ENCODE results near the gene ERC1. TPM values are rescaled to one million over a fixed set of nuclear protein-coding genes. Genes with fewer than 3 reads are reported as not detected.
"Not testable (repeated sequence)": the region's sequence is repeated elsewhere in the genome, so short reads cannot be mapped to it uniquely, and the experiment has no call there.

The ERC1 gene
- total RNA-seq, 1 donor from 2014 or later, result 42.6 TPM

DNA sequence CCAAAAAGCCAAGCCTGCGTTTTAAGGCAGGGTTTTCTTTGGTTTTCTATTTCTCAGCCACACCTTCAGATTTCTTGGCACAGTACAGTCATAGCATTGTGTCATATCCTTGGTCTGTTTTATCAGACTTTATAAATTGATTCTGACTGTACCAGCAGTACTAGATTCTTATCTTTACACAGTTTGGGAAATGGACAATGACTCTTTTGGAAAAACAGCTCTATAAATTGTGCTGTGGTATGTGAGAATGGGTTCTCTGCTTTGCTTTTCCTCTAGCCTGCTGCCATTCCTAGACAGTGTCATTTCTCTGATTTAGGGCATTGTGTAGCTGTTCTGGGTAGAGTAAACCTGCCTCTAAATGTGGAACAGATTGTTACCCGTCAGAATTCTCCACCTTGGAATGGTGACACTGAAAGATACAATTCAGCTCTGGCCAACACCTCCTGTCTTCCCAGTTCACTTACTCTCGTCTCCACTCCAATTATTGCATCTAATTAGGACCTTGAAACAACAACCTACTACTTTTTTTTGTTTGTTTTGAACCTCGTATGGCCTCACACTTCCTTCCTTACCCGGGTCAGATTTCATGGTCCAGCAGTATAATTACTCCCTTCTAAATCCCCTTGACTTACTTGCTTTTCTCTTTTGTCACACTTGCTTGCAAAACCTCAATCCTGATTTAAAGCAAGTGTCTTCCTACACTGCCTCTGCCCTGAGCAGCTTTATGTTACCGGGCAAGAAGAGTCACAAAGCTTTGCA is 226.3 kb downstream of the ERC1 start:
- Mint-ChIP-seq H3K4me1 (ENCODE audit: low read depth) (peaks cover 8% of the 10 kb centered on the region), H3K36me3 (ENCODE audit: low read depth) (no peaks in the 10 kb centered on the region), H3K9me3 (no peaks in the 10 kb centered on the region), H3K4me3 (ENCODE audit: low read depth) (no peak overlapping the region), H3K27me3 (ENCODE audit: low read depth) (no peaks in the 10 kb centered on the region), H3K27ac (no peak overlapping the region)
- DNase-seq (ENCODE audit: low spot score), result no peak
- intact Hi-C loops (cut with micrococcal nuclease), result no loop called here

DNA sequence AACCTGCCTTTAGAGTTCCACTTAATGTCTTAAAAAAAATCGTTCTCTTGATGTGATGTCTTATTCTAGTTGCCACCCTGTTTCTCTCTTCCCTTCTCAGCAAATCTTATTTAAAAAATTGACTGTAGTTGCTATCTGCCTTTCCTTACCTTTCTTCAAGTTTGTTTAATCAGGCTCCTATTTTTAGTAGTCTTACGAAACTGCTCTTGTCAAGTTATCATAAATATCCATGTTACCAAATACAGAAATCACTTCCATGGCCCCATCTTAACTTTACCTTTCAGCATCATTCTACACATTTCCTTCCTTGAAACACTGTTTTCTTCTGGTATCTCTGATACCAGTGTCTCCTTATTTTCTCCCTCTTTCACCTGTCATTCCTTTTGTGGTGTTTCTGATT is 227.3 kb downstream of the ERC1 start:
- H3K27ac Mint-ChIP-seq, result no peak overlapping the region
- H3K36me3 Mint-ChIP-seq (ENCODE audit: low read depth), result no peaks in the 10 kb centered on the region
- no peak for DNase-seq (ENCODE audit: low spot score)
- no peaks in the 10 kb centered on the region for H3K27me3 Mint-ChIP-seq (ENCODE audit: low read depth)
- no peaks in the 10 kb centered on the region for H3K9me3 Mint-ChIP-seq
- H3K4me3 Mint-ChIP-seq (ENCODE audit: low read depth), result no peak overlapping the region
- intact Hi-C loops (cut with micrococcal nuclease), result no loop called here
- H3K4me1 Mint-ChIP-seq (ENCODE audit: low read depth), result peaks cover 4% of the 10 kb centered on the region

DNA sequence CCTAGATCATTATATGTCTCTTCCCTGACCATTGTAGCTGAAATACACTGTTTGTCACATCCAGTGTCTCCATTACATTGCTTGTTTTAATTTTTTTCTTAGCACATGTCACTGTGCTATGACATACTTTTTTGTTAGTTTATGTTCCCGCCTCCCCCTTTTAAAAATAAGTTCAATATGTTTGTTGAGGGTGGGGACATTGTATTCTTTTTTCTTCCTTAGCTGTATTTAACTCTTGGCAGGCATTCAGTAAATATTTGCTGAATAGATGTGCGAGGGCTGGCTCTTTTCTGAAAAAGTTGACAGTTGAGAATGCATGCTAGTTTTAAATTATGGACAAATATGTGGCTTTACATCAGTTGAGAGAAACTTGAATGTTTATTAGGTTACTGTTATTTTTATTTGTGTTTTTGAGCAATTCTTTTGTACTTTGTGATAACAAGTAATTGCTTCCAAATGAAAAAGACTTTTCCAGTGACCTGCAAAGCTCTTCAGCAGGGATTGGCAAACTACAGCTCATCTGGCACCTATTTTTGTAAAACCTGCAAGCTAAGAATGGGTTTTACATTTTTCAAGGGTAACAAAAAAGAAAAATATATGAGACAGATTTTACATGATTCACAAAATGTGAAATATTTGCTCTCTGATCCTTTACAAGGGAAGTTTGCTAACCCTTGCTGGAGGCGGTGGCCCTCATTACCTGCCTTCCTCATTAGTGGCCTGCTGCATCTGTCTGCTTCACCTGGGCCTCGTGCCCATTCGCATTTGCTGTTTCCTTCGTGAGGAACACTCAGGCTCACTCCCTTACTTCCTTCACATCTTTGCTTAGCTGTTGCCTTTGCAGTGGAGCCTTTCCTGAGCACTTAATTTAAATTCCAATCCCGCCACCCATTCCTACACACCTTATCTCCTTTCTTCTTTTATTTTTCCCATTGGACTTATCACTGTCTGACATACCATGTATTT is 229.4 kb downstream of the ERC1 start:
- DNase-seq (ENCODE audit: low spot score), result no peak
- intact Hi-C loops (cut with micrococcal nuclease), result no loop called here
- Mint-ChIP-seq H3K27me3 (ENCODE audit: low read depth) (peaks cover 2% of the 10 kb centered on the region), H3K4me3 (ENCODE audit: low read depth) (no peak overlapping the region), H3K36me3 (ENCODE audit: low read depth) (no peaks in the 10 kb centered on the region), H3K9me3 (no peaks in the 10 kb centered on the region), H3K4me1 (ENCODE audit: low read depth) (peaks cover 3% of the 10 kb centered on the region), H3K27ac (no peak overlapping the region)

DNA sequence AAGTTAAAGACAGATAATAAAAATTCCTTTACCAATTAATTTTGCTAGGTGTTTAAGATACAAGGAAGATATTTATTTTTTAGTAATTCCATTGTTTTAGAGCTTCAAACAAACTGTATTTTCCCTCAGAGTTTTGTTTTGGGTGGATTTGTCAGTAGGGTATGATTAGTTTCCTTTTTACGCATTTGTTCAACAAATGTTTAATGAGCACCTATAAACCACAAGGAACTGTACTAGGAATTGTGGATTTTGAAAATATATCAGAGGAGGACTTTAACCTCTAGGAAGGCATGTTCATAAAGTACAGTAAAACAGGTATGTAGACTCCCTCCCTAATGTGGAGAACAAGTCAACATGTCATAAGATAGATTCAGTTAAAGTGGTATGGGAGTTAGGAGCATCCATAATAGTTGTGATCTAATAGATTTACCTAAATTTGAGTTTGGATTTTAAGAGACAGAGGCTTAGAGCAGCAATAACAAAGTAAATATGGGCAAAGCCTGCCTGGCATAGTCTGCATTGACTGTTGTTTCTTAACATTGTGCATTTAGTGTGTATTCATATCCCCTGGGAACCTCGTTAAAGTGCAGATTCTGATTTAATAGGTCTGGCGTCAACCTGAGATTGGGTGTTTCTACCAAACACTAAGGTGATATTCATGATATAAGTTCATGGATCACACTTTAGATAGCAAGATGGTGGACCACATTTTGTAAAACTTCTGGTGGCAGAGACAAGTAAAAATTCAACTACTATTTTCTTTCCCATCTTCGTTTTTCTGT is 232.0 kb downstream of the ERC1 start:
- H3K9me3 Mint-ChIP-seq, result no peaks in the 10 kb centered on the region
- intact Hi-C loops (cut with micrococcal nuclease), result no loop called here
- H3K4me1 Mint-ChIP-seq (ENCODE audit: low read depth), result peaks cover 20% of the 10 kb centered on the region
- no peak overlapping the region for H3K4me3 Mint-ChIP-seq (ENCODE audit: low read depth)
- peaks cover 3% of the 10 kb centered on the region for H3K36me3 Mint-ChIP-seq (ENCODE audit: low read depth)
- H3K27me3 Mint-ChIP-seq (ENCODE audit: low read depth), result peaks cover 2% of the 10 kb centered on the region
- H3K27ac Mint-ChIP-seq, result no peak overlapping the region
- DNase-seq (ENCODE audit: low spot score), result no peak

DNA sequence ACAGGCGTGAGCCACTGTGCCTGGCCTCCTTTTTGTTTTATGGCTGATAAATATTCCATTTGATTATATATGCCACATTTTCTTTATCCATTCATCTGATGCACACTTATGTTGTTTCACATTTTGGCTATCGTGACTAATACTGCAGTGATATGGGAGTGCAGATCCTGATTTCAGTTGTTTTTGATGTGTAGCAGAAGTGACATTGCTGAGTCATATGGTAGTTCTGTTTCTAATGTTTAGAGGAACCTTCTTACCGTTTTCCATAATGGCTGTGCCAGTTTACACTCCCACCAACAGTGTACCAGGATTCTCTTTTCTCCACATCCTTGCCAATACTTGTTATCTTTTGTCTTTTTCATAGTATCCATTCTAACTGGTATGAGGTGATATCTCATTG is 235.9 kb downstream of the ERC1 start:
- Mint-ChIP-seq H3K27me3 (ENCODE audit: low read depth) (peaks cover 2% of the 10 kb centered on the region), H3K4me1 (ENCODE audit: low read depth) (peaks cover 20% of the 10 kb centered on the region), H3K27ac (no peak overlapping the region), H3K36me3 (ENCODE audit: low read depth) (peaks cover 14% of the 10 kb centered on the region), H3K4me3 (ENCODE audit: low read depth) (no peak overlapping the region), H3K9me3 (peaks cover 1% of the 10 kb centered on the region)
- DNase-seq (ENCODE audit: low spot score), result no peak
- intact Hi-C loops (cut with micrococcal nuclease), result loop anchor here (1.0 to 5.0 kb wide), 4 partner anchors 14 to 245 kb away; no protein-coding TSS in a partner anchor

DNA sequence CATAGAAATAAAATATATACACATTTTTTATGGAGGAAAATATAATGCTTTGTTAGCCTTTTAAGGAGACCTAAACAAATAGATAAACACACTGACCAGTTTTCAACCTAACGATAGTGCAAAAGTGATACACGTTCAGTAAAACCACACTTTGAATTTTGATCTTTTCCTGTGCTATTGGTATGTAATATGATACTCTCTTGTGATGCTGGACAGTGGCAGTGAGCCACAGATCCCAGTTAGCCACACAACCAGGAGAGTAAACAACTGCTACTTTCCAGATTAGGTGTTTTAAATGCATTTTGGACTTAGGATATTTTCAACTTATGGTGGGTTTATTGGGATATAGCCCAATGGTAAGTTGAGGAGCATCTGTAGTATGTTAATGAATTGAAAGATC is 243.1 kb downstream of the ERC1 start:
- intact Hi-C loops (cut with micrococcal nuclease), result no loop called here
- no peak for DNase-seq (ENCODE audit: low spot score)
- Mint-ChIP-seq H3K4me1 (ENCODE audit: low read depth) (no peaks in the 10 kb centered on the region), H3K4me3 (ENCODE audit: low read depth) (no peak overlapping the region), H3K27ac (no peak overlapping the region), H3K27me3 (ENCODE audit: low read depth) (no peaks in the 10 kb centered on the region), H3K36me3 (ENCODE audit: low read depth) (peaks cover 25% of the 10 kb centered on the region), H3K9me3 (peaks cover 4% of the 10 kb centered on the region)

DNA sequence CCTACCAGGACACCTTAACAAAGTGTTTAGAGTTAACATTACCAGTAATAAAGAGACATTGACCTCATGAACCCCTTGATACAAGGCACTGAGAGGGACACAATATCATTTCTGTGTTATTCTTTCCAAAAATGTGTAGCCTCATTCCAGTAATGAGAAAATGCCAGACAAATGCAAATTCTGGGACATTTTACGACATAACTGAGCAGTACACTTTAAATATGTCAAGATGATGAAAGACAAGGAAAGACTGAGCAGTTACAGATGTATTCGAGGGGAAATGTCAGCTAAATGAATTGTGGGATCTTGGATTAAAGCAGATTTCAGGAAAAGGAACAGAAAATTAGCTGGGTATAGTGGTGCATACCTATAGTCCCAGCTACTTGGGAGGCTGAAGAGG is 255.6 kb downstream of the ERC1 start:
- H3K27ac Mint-ChIP-seq, result no peak overlapping the region
- no peaks in the 10 kb centered on the region for H3K36me3 Mint-ChIP-seq (ENCODE audit: low read depth)
- no peak overlapping the region for H3K4me3 Mint-ChIP-seq (ENCODE audit: low read depth)
- no peaks in the 10 kb centered on the region for H3K27me3 Mint-ChIP-seq (ENCODE audit: low read depth)
- DNase-seq (ENCODE audit: low spot score), result no peak
- intact Hi-C loops (cut with micrococcal nuclease), result no loop called here
- H3K9me3 Mint-ChIP-seq, result no peaks in the 10 kb centered on the region
- H3K4me1 Mint-ChIP-seq (ENCODE audit: low read depth), result no peaks in the 10 kb centered on the region

DNA sequence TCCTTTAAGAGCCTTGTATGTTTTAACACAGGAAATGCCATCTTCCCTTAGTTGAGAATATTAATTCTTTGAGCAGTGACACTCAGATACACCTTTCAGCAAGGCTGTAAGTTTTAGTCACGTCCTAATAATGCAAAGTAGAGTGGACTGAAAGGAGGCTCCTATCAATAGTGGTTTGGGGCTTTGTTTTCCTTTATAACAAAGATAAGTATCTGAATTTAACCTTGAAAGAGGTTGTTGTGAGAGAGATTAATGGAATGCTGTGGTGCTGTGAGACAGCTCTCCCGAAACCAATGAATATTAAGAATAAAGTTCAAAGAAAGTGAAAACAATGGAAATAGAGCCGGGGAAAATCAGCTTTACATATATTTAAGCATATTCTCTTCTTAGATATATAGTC is 259.6 kb downstream of the ERC1 start:
- DNase-seq (ENCODE audit: low spot score), result no peak
- Mint-ChIP-seq H3K9me3 (no peaks in the 10 kb centered on the region), H3K36me3 (ENCODE audit: low read depth) (no peaks in the 10 kb centered on the region), H3K27ac (no peak overlapping the region), H3K4me3 (ENCODE audit: low read depth) (no peak overlapping the region), H3K27me3 (ENCODE audit: low read depth) (no peaks in the 10 kb centered on the region), H3K4me1 (ENCODE audit: low read depth) (no peaks in the 10 kb centered on the region)
- intact Hi-C loops (cut with micrococcal nuclease), result no loop called here

DNA sequence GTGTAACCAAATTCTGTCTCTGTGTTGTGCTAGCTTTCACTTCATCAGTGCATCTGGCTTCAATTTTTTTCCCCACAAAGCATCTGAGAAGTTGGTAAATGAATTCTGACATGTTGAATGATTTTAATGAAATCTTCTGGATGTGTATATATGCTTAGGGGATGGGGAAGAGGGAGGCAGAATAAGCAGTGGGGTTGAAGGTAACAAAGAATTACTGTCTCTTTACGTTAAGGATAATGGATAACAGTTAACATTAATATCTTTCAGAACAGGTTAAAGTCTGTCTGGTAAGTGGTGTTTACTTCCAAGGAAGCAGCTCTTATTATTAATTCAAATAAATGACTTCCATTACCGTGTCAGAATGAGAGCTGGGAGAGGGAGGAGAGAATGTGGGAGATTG is 261.7 kb downstream of the ERC1 start:
- DNase-seq (ENCODE audit: low spot score), result no peak
- Mint-ChIP-seq H3K27me3 (ENCODE audit: low read depth) (no peaks in the 10 kb centered on the region), H3K4me3 (ENCODE audit: low read depth) (no peak overlapping the region), H3K4me1 (ENCODE audit: low read depth) (no peaks in the 10 kb centered on the region), H3K36me3 (ENCODE audit: low read depth) (no peaks in the 10 kb centered on the region), H3K9me3 (no peaks in the 10 kb centered on the region), H3K27ac (no peak overlapping the region)
- intact Hi-C loops (cut with micrococcal nuclease), result no loop called here

DNA sequence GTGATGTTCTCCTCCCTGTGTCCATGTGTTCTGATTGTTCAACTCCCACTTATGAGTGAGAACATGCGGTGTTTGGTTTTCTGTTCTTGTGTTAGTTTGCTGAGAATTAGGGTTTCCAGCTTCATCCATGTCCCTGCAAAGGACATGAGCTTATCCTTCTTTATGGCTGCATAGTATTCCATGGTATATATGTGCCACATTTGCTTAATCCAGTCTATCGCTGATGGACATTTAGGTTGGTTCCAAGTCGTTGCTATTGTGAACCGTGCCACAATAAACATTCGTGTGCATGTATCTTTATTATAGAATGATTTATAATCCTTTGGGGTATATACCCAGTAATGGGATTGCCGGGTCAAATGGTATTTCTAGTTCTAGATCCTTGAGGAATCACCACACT is 264.1 kb downstream of the ERC1 start:
- H3K9me3 Mint-ChIP-seq; H3K4me1 Mint-ChIP-seq (ENCODE audit: low read depth); DNase-seq (ENCODE audit: low spot score); H3K27ac Mint-ChIP-seq; intact Hi-C loops (cut with micrococcal nuclease); H3K27me3 Mint-ChIP-seq (ENCODE audit: low read depth); H3K4me3 Mint-ChIP-seq (ENCODE audit: low read depth); H3K36me3 Mint-ChIP-seq (ENCODE audit: low read depth): not testable (repeated sequence)

DNA sequence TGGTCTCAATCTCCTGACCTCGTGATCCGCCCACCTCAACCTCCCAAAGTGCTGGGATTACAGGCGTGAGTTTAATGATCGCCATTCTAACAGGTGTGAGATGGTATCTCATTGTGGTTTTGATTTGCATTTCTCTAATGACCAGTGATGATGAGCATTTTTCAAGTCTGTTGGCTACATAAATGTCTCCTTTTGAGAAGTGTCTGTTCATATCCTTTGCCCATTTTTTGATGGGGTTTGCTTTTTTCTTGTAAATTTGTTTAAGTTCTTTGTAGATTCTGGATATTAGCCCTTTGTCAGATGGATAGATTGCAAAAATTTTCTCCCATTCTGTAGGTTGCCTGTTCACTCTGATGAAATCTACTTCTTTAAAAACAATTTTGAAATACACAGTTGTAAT is 264.8 kb downstream of the ERC1 start:
- H3K27me3 Mint-ChIP-seq (ENCODE audit: low read depth); H3K27ac Mint-ChIP-seq; intact Hi-C loops (cut with micrococcal nuclease); H3K36me3 Mint-ChIP-seq (ENCODE audit: low read depth); H3K9me3 Mint-ChIP-seq; H3K4me1 Mint-ChIP-seq (ENCODE audit: low read depth); DNase-seq (ENCODE audit: low spot score); H3K4me3 Mint-ChIP-seq (ENCODE audit: low read depth): not testable (repeated sequence)

DNA sequence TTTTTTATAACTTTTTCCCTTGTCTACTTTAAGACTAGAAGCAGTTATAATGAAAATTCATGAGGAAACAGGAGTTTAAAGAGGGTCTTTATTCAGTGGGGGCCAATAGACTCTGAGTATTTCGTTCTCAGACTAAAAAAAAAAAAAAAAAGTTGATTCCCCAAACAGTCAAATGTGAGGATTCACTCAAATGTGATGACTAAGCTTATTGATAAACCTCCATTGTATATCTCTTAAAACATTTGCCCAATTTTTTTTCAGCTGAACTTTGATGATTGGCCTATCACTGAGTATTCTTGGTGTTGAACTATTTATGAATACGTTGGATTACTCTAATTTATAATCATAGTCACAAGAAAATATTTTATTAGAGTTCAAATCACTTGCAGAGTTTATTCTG is 265.3 kb downstream of the ERC1 start:
- H3K4me1 Mint-ChIP-seq (ENCODE audit: low read depth), result no peaks in the 10 kb centered on the region
- no peak overlapping the region for H3K27ac Mint-ChIP-seq
- no peak overlapping the region for H3K4me3 Mint-ChIP-seq (ENCODE audit: low read depth)
- intact Hi-C loops (cut with micrococcal nuclease), result no loop called here
- H3K36me3 Mint-ChIP-seq (ENCODE audit: low read depth), result no peaks in the 10 kb centered on the region
- no peaks in the 10 kb centered on the region for H3K27me3 Mint-ChIP-seq (ENCODE audit: low read depth)
- H3K9me3 Mint-ChIP-seq, result no peaks in the 10 kb centered on the region
- DNase-seq (ENCODE audit: low spot score), result no peak
